HG02885 (cell line): Measurements from ENCODE around the gene SLC15A3.

Experiments
- ATAC-seq: cut with Tn5 transposase; IDR thresholded peaks from one replicate; pipeline ENCODE4 v1.9.1; 2021; ENCODE audit warnings: mild to moderate bottlenecking; ENCODE audit not compliant: unreplicated experiment, poor library complexity

Gene SLC15A3

DNA sequence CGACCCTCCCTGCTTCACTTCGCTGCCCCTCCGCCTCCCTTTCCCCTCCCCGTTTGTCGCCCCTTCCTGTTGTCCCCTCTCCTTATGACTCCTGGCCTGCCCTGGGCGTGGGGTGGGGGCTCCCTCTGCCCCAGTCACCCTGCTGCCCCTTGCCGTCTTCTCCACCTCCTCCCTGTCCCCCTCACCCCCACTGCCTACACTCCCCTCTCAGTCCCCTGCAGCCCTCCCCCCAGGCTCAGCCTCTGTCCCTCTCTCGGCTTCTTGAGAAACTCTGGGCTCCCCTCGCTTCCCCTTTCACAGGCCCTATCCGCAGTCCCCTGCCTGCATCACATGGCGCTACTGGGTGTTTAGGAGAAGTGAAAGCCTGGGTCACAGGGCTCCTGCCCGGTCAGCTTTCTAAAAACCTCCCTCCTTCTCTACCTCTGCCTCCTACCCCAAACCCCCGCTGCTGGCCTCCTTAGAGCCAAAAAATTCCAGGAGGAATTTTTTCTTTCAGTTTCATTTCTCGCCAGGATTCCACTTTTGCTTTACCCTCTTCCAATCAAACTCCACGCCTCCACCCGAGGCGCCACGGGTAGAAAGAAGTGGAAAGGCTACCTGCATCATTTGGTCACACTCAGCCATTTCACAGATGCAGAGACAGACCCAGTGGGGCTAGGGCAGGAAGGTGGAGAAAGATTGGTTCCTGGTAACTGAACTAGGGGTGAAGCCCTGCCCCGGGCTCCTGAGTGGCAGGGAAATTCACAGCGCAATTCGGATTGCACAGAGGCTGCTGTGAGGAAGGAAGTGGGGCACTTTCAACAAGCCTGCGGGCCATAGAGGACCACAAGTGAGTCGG lies at the start of gene SLC15A3:
Gene SLC15A3, minus strand, starts transcription at position 273 of the 838 bp plus-strand sequence. CDS start 625 bp downstream, outside the sequence.
- peak; percentile 76 for ATAC-seq

DNA sequence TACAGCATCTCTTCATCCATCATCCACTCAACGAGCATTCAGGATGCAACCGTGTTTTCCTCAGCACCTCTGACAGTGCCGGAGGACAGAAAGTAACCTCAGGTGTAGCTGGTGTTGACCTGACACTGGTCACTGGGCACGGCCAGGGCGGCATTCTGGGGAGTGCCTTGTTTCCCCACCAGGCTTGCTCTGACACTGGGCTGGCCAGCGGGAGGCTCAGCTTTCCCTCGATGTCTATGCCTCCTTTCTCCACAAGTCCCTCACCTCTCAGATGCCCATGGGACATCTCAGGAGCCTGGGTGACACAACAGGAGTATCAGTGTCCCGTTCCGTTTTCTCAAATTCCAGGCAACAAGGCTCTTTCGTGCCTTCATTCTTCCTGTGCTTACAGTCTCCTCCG lies 48.5 kb upstream of the SLC15A3 start:
- no peak for ATAC-seq

DNA sequence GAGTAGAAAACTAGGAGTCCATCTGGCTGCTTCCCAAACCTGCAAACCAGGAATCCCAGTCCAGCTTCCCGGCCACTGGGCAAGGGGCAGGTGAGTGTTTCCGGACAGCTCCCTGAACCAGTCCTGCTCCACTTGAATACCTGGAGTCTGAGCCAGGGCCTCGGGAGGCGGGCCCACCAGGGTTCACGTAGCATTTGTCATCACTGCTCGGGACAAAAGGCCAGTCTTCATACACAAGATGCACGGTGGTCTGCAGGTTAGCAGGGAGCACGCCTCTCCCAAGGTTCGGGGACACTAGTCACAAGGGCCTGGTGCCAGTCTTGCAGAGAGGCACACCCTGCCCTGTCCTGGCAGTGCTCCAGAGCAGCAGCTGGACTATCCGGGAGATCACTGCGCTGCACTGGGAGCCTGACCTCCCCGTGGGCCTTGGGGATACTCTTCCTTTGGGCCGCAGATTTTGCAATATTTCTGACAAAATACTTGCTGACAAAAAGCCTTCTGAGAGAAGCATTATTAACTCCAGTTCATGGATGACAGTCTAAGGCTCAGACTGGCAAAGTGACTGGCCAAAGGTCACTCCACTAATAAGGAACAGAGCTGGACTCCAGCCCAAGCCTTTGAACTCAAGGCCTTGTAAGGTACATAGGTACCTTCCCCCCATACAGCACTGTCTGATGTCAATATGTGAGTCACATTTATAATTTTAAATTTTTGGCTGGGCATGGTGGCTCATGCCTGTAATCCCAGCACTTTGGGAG lies 44.6 kb upstream of the SLC15A3 start:
- no peak for ATAC-seq

DNA sequence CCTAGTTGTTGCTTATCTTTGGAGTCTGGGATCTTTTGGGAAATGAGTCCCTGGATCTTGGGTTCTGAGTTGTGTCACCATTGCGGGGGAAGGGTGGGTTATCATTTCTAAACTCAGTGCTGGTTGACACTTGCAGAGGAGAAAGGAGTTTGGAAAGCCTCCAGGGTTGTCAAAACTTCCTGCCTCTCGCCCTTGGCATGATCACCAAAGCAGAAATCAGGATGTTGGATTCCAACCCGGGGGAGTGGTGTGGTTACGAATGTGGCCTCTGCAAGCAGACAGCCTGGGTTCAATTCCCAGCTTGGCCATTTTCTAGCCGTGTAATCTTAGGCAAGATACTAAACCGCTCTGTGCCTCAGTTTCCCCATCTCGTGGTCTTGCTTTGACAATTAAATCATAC lies 43.8 kb upstream of the SLC15A3 start:
- no peak for ATAC-seq

DNA sequence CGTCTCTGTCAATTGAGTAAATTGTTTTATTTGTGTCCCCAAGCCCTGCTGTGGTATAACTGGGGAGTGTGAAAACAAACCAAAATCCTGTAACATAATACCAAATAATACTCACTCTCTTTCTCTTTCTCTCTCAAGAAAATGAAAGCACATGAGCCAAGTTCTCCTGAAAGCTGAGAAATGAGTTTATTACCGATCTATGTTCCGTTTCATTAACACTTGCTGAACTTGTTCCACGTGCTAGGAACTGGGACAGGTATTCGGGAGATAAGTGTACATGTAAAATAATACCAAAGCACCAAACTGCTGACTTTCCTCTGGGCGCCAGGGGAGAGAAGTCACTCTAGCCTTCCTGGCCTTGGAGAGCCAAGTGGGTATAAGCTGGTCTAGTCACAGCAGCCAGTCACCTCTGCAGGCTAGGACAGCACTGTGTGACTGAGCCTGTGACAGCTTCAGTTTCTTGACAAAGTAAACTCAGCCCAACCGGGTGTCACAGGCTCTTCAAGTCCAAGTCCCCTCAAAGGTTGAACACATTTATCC lies 42.6 kb upstream of the SLC15A3 start:
- ATAC-seq, result no peak

DNA sequence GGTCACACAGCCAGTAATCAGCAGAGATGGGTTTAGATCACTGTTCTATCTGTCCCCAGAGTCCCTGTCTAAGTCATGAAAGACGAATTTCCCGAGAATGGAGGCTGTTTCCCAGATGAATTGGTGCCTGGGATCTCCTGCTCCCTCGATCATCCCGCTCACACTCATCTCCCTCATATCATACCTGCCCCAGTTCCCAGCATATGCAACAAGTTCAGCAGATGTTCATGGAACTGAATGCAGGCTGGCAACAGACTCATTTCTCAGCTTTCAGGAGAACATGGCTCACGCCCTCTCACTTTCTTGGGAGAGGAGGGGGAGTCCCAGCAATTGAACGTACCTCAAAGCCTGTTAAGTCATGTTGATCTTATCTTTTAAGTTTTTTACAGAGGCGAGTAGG lies 41.6 kb upstream of the SLC15A3 start:
- ATAC-seq, result no peak

DNA sequence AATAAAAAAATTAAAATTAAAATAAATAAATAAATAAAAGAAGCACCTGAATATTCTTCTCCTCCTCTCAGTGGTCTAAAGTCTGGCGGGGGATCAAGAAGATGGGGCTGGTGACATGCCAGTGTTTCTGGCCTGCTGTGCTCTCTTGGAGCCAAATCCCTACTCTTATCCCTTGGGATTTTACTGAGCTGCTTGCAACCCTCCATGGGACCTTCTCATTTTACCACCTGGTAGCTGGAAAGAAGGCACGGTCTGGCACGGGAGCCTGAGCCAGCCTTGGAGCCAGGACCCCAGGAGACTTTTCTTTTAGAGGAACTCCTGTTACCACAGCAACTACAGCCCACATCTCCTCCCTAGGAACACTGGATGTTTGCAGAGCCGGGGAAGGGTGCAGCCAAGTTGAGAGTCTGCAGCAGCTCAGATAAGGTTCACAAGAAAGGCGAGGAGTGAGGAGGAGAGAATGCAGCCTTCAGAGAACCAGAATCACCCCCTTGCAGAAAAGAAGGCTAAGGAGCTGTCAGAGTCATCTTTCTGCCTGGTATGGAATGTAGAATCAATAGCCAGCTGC lies 41.0 kb upstream of the SLC15A3 start:
- no peak for ATAC-seq

DNA sequence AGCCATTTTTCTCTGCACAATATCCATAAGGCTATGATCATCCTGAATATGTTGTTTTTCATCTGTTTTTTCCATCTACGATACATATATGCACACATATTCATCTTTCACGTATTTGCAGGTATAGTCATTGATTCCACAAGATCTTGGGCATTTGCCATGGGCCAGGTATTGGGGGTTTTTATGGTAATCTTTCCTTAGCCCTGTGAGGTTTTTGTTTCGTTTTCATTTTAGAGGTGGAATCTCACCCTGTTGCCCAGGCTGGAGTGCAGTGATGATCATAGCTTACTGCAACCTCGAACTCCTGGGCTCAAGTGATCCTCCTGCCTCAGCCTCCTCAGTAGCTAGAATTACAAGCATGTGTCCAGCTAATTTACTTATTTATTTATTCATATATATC lies 39.5 kb upstream of the SLC15A3 start:
- no peak for ATAC-seq

DNA sequence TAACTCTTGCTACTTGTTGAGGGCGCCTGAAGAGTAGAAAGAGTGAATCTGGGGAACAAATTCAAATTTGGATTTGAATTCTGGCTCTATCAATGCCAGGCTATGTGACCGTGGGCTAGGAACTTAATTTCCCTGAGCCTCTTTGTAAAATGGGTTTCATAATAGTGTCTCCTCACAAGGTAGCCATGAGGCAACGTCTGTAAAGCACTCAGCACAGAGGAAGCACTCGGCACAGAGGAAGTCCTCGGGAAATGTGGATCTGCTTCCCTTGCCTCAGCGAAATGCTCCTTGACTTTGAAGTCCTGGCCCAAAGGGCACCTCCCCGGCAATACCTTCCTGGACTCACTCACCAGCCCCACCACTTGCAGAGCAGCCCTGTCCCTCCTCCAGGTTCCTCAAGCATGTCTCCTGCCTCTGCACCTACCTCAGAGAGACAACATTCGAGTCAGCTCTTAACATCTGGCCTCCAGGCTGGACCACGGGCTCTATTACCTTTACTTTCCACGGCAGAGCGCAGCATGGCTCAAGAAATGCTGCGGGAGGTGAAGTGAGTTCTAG lies 37.2 kb upstream of the SLC15A3 start:
- ATAC-seq, result peak; percentile 42

DNA sequence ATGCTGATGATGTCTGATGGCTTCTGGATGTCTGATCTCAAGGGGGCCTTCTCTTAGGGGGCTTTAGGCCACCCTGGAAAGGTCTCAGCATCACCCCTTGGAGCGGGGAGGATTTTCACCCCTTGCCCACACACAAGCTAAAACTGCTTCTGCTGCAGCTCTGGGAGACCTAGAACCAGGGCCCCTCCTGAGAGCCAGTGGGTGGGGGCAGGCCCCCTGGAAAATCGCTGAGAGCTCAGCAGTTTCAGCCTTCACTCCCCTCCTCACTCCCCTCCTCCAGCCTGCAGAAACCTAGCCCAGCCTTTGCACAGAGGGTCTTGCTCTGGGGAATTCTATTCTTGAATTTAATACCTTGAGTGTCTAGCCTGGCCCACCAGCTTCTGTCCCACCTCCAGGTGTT lies 36.7 kb upstream of the SLC15A3 start:
- no peak for ATAC-seq

DNA sequence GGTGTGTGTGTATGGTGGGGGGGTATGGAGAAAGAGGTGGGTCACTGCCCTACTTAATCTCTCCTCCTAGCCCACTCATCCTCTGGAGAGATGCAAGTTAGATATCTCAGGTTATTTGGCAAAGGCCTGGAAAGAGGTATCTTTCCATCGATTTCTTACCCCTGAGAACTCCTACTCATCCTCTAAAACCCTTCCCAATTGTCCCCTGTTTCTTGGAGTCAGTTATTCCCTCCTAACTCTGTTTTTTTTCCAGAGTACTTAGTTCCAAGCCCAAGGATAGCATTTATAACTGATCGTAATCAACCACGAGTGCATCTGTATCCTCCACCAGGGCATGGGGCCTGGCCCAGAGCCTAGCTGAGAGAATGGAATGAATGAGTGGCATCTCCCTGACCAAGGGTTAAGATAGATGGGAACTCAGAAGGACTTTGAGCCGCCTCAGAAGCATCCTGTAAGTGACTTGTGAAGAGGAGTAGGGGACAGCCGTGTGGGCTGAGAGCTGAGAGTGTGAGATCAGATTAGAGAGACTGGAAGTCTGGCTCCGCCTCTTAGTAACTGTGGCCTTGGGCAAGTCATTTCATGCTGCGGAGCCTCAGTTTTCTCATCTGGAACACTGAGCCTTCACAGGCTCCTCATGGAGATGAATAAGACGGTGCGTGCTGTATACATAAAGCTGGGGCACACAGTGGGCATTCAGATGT lies 35.8 kb upstream of the SLC15A3 start:
- no peak for ATAC-seq

DNA sequence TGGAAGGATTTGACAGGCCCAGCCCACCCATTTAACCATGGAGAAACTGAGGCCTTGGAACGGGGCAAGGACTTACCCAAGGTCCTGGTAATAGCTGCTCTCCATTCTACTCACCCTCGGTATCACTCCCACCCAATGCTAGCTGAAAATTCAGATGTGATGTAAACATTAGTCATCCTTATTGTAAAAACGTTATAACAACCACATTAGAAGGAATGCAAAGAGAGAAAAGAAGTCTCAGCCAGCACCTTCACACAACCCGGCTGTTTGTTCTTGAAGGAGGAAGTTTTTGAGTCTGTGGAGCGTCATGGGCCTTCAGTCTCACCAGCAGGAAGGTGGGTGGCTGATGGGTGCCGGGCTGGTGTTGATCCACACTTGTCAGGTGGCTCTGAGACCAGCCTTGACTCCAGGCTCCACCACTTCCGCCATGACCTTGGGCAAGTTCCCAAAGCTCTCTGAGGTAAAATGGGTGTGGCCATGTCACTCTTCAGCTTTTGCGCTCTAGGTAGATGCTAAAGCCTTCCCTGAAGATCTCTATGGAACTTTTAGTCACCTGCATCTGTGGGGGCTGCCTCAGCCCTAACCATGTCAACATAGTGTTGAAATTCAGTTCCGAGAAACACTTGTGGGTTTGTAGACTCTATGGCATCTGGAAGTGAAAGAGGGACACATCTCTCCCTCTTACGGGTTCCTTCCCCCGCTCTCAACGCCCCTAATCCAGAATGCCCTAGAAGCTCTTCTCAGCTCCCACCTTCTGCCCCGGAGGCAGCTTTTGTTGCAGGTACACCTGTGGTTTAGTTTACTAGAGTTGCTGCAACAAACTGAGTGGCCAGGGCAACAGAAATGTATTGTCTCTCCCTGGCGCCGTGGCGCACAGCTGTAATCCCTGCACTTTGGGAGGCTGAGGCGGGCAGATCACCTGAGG lies 34.3 kb upstream of the SLC15A3 start:
- ATAC-seq, result no peak

DNA sequence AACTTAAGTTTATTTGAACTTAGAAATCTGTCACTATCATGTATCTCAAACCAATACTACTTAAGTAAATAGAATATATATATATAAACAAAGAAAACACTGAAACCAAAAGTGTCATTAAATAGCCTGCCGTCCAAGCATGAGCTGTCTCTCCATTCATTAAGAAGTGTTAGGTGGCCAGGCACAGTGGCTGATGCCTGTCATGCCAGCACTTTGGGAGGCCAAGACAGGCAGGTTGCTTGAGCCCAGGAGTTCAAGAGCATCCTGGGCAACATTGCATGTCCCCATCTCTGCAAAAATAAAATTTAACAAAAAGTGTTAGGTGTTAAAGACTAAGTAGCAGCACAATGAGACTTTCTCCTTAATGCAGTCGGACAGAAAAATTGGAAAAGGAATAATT lies 33.5 kb upstream of the SLC15A3 start:
- no peak for ATAC-seq

DNA sequence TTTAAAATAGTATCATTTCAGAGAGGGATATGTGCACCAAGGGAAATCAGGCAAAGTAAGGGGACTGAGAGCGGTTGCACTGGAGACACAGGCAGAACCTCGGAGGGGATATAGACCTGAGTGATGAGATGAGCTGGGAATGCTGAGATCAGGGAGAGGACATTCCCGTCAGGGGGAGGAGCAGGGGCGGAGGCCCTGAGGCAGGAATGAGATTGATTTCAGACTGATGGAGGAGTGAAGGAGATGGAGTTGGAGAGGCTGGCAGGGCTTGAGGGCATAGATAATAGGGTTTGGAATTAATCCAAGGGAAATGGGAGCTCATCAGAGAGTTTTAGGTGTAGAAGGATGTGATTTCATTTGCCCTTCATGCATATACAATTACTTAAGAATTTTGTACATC lies 32.7 kb upstream of the SLC15A3 start:
- no peak for ATAC-seq

DNA sequence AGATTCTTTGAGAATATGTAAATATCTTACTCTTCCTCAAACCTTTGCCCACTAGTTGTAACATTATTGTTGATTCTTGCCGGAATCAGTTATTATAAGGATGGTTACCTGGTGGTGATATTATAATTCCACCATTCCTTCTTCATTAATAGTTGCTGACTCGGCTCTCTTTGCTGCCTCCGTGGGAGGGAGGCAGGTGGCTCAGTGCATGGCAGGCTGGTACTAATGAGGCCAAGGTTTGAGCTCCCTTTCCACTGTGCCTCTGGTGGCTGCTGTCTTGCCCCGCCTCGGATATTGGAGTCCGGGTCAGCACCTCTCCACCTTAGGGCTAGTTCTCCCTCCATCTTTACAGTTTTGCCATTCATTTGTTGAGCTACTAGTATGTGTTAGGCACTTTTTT lies 32.2 kb upstream of the SLC15A3 start:
- ATAC-seq, result no peak

DNA sequence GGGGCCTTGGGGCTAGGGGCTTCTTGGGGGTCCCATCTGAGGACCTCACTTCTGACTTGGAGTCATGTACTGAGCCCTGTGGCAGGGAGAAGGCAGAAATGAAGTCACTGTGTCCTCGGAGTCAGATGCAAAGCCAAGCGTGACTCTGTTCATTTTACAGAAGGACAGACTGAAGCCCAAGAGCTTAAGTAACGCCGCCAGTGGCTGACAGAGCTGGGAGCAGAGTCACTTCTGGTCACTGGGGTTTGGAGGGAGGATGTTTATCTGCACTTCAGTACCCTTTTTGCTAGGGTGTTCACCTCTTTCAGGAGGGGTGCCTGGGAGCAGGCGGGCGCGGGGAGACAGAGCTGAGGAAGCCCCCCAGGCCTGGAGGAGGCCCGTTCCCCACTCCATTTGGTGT lies 30.2 kb upstream of the SLC15A3 start:
- ATAC-seq, result no peak

DNA sequence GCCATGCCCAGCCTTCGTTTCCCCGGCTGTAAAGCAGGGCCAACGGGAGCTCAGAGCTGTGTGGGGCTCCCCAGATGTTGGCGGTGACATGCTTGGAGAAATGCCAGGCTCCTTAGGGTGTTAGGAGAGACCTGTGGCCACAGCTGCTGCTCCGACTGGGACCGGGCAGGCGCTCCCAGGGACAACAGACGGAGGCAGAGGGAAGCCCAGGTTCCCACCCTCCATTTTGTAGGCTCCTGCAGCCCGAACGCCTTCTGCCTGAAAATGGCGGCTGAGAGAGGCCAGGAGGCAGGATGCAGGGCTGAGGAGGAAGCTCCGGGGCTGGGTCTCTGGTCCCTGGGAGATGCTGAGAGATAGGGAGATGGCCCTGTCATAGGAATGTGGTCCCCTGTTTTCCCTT lies 29.5 kb upstream of the SLC15A3 start:
- ATAC-seq, result no peak

DNA sequence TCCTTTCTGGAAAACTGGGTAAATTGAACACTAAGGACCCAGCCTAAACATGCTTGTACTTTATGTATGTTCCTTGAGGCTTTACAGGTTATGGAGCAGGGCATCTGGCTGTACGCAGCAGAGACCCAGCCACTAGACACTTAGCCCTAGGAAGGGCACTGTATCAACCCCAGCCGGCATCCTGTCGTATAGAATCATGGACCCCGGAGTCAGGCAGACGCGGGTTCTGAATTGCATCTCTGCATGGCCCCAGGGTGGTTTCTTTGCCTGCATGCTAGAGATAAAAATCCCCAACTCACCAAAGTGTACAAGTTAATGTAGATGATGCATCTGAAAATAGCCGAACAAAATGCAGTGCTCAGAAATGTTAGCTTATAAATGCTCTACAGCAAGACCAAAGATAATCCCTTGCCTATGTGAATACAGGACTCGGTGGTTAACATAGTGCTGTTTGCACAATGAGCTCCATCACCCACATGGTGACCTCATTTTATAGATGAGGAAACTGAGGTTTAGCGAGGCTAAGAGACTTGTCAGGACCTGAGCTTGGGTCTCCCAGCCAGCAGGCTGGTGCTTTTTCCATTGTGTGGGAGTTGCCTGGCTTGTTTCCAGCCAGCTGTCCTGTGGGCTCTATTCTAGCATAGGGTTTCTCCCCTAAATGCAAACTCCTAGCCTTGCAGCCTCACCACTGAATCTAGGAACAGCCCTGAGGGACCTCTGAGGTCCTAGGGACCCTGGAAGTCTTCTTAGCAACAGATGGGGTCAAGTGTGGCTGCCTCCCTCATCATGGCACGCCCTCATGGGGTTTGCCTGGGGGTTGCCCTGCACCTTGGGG lies 26.8 kb upstream of the SLC15A3 start:
- ATAC-seq, result no peak
